Measurements from ENCODE around the gene VPS25.

Gene VPS25

DNA sequence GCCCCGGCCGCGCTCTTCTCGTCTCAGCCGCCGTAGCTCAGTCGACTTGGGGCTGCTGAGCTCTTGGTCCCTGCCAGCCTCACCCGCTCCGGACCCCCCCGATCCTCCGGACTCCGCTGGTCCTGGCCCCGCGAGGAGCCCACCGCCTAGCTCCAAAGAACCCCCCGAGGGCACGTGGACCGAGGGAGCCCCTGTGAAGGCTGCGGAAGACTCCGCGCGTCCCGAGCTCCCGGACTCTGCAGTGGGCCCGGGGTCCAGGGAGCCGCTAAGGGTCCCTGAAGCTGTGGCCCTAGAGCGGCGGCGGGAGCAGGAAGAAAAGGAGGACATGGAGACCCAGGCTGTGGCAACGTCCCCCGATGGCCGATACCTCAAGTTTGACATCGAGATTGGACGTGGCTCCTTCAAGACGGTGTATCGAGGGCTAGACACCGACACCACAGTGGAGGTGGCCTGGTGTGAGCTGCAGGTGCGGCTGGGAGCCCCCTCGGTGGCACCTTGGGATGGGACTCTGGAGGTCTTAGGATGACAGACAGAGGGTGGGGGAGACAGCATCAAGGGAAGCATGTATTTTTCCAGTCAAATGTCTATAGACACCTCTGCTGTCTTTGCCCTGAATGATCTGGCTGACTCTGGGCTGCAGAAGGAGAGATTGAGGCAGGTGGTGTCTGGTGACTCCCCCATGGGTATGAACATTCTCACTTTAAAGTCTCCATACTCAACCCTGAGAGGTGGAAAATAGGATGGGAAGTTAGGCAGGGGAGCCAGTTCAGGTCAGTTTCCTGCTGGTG is 7.8 kb downstream of the VPS25 start:
- TF ChIP-seq, protein P1, sequence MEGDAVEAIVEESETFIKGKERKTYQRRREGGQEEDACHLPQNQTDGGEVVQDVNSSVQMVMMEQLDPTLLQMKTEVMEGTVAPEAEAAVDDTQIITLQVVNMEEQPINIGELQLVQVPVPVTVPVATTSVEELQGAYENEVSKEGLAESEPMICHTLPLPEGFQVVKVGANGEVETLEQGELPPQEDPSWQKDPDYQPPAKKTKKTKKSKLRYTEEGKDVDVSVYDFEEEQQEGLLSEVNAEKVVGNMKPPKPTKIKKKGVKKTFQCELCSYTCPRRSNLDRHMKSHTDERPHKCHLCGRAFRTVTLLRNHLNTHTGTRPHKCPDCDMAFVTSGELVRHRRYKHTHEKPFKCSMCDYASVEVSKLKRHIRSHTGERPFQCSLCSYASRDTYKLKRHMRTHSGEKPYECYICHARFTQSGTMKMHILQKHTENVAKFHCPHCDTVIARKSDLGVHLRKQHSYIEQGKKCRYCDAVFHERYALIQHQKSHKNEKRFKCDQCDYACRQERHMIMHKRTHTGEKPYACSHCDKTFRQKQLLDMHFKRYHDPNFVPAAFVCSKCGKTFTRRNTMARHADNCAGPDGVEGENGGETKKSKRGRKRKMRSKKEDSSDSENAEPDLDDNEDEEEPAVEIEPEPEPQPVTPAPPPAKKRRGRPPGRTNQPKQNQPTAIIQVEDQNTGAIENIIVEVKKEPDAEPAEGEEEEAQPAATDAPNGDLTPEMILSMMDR (IDR thresholded peaks at IDR 0.05; ENCODE audit: insufficient read depth, low read depth, low read length, missing control alignments): no peak
- peak overlapping the region; percentile 13 for H3K4me3 ChIP-seq (ENCODE audit: low read length)
- no peak for DNase-seq (ENCODE audit: low read depth)

DNA sequence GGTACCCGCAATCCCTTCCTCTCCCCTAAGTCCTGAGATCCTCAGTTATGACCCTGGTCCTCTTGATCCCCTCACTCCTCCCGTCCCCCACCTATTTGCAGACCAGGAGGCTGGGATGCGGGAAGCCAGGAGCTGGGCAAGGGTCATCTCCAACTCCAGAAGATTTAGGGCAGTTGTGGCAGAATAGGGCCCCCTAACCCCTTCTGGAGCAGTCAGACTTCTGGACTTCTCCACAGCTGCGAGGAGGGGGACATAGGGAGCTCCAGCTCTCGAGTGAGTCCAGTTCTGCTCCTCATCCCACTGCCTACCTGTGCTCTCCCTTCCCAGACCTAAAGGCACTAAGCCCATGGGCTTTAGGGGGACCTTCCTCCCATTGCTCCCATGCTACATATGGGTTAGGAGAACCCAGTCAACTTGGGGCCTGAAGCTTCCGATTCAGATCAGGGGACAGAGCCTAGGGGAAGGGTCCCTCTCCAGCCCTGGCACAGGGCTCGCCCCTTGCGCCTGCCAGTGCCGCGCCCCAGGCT is 8.5 kb downstream of the VPS25 start:
- H3K4me3 ChIP-seq (ENCODE audit: low read length): no peak overlapping the region
- no peak for DNase-seq (ENCODE audit: low read depth)
- TF ChIP-seq, protein P1 (IDR thresholded peaks at IDR 0.05; ENCODE audit: insufficient read depth, low read depth, low read length, missing control alignments): no peak

DNA sequence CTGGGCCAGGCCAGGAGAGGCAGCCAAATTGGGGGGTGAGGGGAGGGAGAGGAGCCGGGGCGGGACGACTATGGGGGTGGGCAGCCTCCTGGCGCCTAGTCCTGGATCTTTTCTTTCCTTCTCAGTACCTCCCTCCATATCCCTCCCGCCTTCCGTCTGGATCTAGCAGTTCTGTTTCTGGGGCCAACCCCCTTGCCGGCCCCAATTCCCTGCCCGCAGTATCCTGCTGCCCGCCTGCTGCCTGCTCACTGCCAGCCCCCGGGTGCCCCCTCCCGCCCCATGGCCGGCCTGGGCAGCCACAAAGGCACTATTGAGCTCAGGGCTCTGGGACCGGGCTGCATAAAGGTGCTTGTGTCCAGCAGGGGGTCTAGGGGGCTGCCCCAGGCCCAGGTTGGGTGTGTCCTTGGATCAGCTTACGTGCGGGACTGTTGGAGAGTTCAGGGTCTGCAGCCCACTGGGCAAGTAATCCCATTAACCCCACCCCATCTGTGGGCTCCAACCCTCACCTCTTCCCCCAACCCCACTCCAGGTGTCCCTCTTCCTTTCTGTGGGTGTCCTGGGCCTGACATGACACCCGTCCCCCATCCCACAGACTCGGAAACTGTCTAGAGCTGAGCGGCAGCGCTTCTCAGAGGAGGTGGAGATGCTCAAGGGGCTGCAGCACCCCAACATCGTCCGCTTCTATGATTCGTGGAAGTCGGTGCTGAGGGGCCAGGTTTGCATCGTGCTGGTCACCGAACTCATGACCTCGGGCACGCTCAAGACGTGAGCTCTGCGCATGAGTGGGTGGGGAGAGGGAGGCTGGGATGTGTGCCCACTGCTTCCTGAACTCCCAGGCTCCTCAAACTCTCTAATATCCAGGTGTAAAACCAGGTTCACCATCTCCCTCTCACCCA is 9.2 kb downstream of the VPS25 start:
- no peak for DNase-seq (ENCODE audit: low read depth)
- H3K4me3 ChIP-seq (ENCODE audit: low read length): no peak overlapping the region
- TF ChIP-seq, protein P1 (IDR thresholded peaks at IDR 0.05; ENCODE audit: insufficient read depth, low read depth, low read length, missing control alignments): no peak

DNA sequence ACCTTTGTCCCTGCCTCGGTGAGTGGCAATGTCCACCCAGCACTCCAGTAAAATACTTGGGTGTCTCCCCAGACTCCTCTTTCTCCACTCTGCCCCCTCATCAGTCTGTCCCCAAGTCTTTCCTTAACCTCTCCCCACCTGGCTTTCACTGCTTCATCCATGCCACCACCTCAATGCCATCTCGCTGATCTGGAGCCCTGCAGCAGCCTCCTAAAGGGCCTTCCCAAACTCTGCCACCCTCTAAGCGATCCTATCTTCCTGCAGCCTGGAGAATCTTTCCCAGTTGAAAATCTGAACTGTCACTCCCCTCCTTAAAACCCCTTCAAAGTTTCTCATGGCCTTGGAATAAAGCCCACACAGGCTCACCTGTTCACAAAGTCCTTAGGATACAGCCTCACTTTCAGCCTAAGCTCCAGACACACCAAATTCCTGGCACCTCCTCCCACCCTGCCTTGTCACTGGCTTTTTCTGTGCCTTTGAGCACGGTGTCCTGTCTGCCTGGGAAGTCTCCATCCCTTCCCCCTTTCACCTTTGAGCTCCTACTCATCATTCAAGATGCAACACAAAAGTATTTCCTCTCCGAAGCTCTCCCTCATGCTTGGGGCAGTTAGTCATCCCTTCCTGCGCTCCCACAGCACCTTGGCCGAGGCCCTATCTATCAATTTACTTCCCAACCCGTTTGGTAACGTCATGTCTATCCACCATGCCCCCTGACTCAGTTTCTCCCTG is 10.0 kb downstream of the VPS25 start:
- TF ChIP-seq, protein P1 (IDR thresholded peaks at IDR 0.05; ENCODE audit: insufficient read depth, low read depth, low read length, missing control alignments): no peak
- peak; percentile 89 for DNase-seq (ENCODE audit: low read depth)
- no peak overlapping the region for H3K4me3 ChIP-seq (ENCODE audit: low read length)

DNA sequence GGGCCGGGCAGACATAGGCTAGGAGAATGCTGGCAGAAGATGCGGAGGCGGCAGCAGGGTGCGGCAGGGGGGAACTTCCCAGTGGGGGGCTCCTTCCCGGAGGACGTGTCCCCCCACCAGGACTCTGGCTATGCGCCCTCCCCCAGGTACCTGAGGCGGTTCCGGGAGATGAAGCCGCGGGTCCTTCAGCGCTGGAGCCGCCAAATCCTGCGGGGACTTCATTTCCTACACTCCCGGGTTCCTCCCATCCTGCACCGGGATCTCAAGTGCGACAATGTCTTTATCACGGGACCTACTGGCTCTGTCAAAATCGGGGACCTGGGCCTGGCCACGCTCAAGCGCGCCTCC is 10.5 kb downstream of the VPS25 start:
- no peak for DNase-seq (ENCODE audit: low read depth)
- H3K4me3 ChIP-seq (ENCODE audit: low read length): no peak overlapping the region
- TF ChIP-seq, protein P1 (IDR thresholded peaks at IDR 0.05; ENCODE audit: insufficient read depth, low read depth, low read length, missing control alignments): no peak

DNA sequence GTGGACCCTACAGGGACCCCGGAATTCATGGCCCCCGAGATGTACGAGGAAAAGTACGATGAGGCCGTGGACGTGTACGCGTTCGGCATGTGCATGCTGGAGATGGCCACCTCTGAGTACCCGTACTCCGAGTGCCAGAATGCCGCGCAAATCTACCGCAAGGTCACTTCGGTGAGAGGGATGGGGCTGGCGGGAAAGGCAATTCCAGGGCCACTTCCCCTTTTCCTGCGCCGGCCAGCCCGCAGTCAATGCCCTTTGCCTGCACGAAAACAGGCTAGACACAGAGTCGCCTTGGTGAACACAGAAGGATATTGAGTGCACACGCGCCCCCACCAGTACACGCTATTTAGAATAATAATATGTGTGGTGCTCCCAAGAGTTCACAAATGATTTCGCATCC is 11.2 kb downstream of the VPS25 start:
- H3K4me3 ChIP-seq (ENCODE audit: low read length): no peak overlapping the region
- no peak for DNase-seq (ENCODE audit: low read depth)
- TF ChIP-seq, protein P1 (IDR thresholded peaks at IDR 0.05; ENCODE audit: insufficient read depth, low read depth, low read length, missing control alignments): no peak

Measured in epithelial cell of esophagus (primary cell).